Raji (cell line): ENCODE results near the gene OR13C5.
"Not testable (repeated sequence)": the region's sequence is repeated elsewhere in the genome, so short reads cannot be mapped to it uniquely, and the experiment has no call there.

Experiments used
- POLR2A ChIP-seq: IDR thresholded peaks from 2 replicates; pipeline ENCODE4 v1.6.1; 2011; ENCODE audit warnings: low read depth, low read length, control low read depth; ENCODE audit not compliant: insufficient read depth

The OR13C5 gene, protein sequence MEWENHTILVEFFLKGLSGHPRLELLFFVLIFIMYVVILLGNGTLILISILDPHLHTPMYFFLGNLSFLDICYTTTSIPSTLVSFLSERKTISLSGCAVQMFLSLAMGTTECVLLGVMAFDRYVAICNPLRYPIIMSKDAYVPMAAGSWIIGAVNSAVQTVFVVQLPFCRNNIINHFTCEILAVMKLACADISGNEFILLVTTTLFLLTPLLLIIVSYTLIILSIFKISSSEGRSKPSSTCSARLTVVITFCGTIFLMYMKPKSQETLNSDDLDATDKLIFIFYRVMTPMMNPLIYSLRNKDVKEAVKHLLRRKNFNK

DNA sequence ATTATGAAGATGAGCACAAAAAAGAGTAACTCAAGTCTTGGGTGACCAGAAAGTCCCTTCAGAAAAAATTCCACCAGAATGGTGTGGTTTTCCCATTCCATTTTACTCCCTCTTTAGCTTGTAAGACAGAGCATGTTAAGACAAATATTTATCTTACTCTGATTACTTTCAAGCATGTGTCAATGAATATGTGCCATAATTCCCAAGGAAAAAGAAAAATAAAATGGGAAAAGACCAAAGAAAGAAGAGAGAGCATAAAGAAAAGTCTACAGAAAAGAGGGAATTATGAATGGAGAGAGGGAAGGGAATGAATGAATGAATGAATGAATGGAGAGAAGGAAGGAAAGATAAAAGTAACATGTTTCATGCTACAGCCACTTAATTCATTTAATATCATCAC lies at the start of gene OR13C5:
Gene OR13C5 (minus strand): TSS at position 101 of the 400 bp plus-strand sequence. CDS start 0 bp downstream, at position 101.
- not testable (repeated sequence) for TF ChIP-seq POLR2A

DNA sequence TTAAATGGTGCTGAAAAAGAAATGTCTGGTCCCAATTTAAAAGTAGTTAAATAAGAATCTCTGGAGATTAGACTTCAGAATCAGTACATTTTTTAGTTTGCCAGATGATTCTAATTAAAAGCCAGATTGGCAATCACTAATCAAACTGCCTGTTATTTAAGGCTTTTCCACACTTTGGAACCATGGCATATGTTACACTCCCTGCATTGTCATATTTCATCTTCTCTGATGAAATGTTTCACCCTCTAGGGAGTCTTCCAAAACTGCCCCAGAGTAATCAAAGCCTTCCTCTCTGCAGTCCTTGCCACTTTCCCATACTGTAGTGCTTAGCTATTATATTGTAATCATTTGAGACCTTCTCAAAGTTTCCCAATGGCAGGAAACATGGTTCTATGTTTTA lies 36.2 kb upstream of the OR13C5 start:
- no peak for TF ChIP-seq POLR2A

DNA sequence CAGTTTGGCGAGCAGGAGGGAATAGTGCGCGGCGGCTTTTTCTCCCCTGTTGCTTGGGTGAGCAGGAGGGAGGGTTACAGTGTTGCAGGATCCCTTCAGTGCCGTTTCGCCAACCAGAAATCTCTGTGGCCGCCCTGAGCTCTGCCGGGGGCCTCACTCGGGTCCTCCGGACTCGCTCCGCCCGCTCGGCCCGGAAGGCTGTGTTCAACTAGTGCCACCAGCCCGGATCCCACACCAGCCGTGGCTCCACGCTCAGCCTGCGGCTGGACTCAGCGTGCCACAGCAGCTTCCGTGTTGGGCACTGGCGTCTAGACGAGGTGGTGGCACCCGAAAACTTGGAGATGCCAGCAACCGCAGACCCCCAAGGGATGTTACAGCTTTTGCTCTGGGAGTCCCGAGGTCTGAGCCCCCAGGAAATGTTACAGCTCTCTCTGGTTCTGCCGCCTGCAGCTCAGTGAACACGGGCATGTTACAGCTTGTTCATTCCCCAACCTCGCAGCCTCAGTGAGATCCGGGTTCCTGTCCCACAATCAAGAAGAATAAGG lies 34.8 kb upstream of the OR13C5 start:
- no peak for TF ChIP-seq POLR2A

DNA sequence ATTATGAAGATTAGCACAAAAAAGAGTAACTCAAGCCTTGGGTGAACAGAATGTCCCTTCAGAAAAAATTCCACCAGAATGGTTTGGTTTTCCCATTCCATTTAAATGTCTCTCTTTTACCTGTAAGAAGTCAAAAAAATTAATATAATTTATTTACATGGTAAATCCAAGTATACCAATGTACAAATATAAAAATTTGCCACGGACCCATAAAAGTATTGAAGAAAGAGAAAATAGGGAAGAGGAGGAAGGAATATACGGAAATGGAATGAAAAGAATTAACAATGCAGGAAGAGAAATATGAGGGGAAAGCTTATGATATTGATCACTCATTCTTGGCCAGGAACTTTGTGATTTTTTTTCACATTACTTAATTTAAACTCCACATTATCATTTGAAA lies 18.9 kb upstream of the OR13C5 start, which contains the start of gene OR13C9:
Gene OR13C9 (minus strand): TSS at position 101 of the 400 bp plus-strand sequence. CDS start 0 bp downstream, at position 101.
- no peak for TF ChIP-seq POLR2A

DNA sequence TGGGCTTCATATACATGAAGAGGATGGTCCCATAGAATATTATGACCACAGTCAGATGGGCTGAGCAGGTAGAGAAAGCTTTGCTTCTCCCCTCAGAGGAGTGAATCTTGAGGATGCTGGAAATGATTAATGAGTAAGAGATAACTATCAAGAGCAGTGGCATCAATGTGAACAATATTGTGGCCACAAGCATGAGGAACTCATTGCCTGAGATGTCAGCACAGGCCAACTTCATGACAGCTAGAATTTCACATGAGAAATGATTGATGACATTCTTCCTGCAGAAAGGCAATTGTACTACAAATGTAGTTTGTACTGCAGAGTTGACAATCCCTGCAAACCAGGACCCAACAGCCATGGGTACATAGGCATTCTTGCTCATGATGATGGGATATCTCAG lies 18.2 kb upstream of the OR13C5 start:
- no peak for TF ChIP-seq POLR2A

DNA sequence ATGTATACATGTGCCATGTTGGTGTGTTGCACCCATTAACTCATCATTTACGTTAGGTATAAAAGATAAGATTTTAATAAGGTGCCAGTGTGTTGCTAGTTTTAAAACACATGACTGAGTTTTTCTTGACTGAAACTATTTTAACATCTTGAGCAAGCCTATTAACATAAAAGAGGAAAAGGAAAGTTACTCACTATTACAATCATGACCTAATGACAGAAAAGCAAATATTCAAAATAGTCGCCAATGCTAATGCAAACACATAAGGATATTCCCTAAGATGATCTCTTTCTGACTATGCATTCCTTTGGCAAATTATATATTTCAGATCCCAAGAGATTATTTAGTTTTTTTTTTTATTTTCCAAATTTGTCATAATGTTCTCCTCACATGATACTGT lies 12.0 kb upstream of the OR13C5 start:
- TF ChIP-seq POLR2A, result no peak

DNA sequence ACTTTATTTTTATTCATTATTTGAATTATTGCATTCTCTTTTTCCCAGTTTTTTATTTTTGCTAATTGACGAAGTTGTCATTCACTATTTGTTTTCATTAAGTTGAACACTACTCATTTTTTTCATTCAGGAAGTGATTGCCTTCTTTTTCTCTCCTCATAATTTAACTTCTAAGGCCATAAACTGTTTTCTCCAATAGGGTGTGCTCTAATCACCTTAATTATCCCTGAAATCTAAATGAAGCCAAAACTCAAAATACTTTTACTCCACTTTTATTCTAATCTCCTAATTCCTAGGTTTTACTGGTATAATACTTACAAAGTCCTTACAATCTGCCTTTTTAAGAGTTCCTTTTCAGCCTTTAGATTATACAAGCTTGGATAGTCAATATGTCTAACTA lies 9.1 kb upstream of the OR13C5 start:
- no peak for TF ChIP-seq POLR2A

DNA sequence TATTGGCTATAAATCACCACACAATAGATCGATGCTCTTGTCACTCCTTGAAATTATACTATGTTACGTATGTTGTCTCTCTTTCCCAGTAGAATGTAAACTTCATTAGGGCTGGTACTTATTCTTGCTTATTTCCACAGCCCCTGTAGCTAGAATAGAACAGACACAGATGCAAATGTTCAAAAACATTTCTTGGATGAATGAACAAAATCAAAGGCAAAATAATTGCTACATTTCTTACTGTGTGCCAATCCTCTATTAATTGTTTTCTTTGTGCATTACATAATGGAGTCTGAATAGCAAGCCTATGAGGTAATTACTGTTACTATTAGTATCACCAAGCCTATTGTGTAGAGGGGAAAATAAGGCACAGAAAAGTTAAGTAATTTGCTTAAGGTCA lies 6.9 kb upstream of the OR13C5 start:
- TF ChIP-seq POLR2A, result no peak

DNA sequence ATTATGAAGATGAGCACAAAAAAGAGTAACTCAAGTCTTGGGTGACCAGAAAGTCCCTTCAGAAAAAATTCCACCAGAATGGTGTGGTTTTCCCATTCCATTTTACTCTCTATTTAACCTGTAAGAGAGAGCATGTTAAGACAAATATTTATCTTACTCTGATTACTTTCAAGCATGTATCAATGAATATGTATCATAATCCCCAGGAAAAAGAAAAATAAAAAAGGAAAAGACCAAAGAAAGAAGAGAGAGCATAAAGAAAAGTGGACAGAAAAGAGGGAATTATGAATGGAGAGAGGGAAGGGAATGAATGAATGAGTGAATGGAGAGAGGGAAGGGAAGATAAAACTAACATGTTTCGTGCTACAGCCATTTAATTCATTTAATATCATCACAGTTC lies 6.3 kb upstream of the OR13C5 start, which contains the start of gene OR13C2:
Gene OR13C2 (minus strand): TSS at position 101 of the 400 bp plus-strand sequence. CDS start 0 bp downstream, at position 101.
- not testable (repeated sequence) for TF ChIP-seq POLR2A

DNA sequence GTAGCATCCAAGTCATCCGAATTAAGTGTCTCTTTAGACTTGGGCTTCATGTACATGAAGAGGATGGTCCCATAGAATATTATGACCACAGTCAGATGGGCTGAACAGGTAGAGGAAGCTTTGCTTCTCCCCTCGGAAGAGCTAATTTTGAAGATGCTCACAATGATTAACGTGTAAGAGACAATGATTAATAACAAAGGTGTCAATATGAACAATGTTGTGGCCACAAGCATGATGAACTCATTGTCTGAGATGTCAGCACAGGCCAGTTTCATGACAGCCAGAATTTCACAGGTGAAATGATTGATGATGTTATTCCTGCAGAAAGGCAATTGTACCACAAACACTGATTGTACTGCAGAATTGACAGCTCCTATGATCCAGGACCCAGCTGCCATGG lies 5.6 kb upstream of the OR13C5 start:
- TF ChIP-seq POLR2A, result no peak

DNA sequence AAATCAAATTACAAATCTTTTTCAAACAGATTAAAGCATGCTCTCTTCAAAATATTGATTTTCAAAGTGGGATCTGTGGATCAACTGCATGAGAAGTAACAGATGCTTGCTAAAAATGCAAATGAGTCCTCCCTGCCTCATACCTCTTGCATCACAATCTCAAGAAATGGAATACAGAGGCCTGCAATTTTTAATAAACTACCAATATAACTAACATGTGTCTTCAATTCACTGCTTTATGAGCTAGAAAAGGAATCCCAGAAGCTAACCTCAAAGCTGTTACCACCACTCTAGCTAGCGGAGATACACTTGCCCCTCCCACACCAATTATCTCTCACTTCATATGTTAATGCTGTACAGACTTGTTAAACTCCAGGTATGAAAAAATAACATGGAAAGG lies 9.6 kb downstream of the OR13C5 start:
- no peak for TF ChIP-seq POLR2A

DNA sequence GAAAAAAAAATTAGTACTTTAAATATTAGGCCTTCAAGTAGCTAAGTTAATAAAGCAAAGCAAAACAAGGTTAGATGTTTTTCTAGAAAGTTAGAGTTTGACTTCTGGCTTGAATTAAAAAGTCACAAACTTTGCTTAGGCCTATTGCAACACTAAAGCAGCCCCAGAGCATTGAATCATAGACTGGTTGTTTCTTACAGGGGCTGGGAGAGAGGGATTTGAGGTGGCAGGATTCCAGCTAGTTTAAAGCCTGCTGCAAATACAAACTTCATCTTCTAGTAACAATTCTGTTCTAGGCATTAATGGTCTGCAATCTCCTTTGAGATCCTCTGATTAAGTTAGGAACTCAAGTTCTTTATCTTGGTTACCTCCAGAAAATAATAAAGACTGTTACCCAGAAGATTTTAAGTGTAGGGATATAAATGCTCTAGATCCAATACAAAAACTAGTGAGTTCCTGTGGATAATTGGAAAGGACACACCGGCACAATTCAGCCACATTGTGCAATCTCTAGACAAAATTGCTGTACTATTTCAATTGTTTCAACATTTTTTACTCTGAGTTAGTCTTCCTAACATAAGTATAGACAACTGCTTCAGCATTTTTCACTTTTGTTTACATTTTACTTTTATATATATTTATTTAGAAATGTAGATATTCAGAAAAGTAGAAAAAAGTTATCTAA lies 12.6 kb downstream of the OR13C5 start:
- TF ChIP-seq POLR2A, result no peak

DNA sequence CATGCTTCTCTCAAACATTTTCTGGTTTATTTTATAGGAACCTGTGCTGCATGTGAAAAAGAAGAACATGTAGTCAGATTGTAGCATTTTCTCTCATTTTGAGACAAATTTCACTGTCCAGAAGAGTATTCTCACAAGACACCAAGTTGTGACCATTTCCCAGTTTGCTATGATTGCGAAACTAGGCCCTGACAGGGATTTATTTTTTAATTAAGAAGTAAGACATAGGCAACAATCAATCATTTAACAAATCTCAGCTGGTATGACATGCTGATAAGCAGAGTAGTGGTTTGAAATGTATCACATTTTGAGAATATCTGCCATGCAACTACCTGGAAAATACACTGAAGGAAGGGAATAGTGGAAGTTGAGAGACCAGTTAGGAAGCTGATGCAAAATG lies 18.7 kb downstream of the OR13C5 start:
- TF ChIP-seq POLR2A, result no peak

DNA sequence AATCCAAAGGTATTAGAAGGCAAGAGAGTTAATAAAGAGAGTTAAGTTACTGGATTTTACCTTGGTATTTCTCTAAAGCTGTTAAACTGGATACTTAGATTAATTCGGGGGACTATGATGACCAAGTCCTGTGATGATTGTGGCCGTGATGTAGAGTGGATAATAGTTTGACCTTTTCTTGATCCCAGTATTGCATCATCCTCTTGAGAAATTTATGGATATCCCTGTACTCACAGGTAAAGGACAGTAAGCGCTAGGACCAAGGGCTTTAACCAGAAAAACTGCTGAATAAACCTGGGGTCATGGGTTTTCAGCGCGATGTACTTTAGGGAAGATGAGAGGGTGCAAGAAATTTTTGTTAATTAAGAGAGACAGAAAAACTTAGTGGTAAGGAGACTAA lies 21.9 kb downstream of the OR13C5 start:
- TF ChIP-seq POLR2A, result no peak

DNA sequence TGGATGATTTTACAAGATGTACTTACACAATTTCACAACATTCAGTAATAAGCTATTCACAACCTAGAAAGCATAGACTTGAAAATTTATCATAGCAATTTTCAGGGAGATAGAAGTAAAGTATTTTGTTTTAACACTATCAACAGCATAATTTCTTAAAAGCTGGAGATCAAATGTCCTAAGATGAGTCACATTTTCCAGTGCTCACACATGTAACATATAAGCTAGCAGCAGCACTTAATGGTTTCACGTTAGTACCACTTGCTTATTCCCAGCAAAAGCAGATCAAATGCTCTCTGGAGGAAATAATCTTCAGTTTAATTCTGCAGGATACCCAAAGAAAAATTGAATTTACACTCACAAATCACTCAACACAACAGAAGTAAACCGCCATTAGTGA lies 23.8 kb downstream of the OR13C5 start:
- TF ChIP-seq POLR2A, result no peak

DNA sequence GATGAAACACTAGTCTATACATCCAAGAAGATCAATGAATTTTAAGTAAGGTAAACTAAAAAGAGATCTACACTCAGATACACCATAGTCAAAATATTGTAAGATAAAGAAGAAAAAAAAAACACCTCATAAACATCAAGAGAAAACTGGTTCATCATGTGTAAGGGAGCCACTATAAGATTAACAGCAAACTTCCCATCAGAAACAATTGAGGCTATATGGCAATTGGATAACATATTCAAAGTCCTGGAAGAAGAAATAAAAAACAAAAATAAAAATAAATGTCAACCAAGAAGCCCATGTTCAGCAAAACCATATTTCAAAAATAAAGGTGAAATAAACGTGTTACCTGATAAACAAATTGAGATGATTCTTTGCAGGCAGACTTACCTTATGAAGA lies 26.6 kb downstream of the OR13C5 start:
- no peak for TF ChIP-seq POLR2A

DNA sequence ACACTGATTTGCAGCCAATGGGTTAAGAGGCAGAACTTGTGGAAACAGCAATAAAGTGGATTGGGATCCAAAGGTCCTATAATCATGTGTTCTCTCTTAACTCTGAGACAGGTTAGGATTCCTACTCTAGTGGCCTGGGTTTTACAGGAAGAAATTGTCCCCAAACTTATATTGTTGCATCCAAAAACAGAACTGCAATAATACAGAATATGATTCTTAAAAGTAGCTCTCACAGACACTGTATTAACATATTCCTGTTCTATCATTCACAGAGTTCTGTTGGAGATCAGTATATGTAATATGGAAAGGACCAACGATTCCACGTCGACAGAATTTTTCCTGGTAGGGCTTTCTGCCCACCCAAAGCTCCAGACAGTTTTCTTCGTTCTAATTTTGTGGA lies 30.3 kb downstream of the OR13C5 start, which contains the start of gene OR13C8:
Gene OR13C8 (plus strand): TSS at position 301 of the 400 bp plus-strand sequence. CDS start 0 bp downstream, at position 301.
- no peak for TF ChIP-seq POLR2A

DNA sequence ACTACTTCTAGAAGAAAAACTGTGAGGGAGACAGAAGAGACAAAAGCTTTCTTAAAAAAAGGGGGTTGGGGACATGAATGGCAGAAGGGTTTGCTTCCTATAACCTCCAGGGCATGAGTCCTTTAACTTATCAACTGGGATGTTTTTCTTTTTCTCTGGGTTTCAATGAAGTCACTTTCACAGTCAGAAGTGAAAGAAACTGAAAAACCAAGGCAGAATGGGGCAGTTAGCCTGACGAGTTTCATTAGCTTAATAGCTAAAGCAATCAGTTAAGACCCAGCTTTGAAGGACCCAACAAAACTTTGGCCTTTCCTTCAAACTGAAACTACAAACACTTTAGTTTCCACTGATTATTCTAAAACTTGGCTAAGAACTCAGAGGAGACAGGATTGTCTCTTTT lies 34.9 kb downstream of the OR13C5 start:
- no peak for TF ChIP-seq POLR2A
